Kidney capillary endothelial cell (primary cell): ENCODE measurements around the gene PARD6G.
A peak's percentile ranks its signal among the peaks of the same experiment; 100 is the strongest.

Source experiments
- DNase-seq: peaks from one replicate; pipeline ENCODE4 v3.0.0-alpha.2; 2018; ENCODE audit warnings: low spot score

PARD6G gene

DNA sequence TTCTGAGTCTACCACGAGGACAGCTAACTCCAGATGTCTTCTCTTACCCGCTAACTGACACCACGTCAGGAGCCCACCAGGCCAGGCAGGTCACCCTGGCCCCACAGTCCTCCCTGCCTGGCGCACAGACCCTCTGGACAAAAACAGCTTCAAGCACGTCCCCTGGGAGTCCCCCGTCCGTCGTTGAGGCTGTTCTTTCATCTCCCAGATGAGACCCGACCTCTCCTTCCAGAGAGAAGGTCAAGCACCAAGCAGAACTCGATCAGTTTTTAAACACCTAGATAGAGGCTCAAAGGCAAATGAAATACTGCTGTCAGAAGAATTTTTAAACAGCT lies 57.8 kb downstream of the PARD6G start:
- DNase-seq: no peak

DNA sequence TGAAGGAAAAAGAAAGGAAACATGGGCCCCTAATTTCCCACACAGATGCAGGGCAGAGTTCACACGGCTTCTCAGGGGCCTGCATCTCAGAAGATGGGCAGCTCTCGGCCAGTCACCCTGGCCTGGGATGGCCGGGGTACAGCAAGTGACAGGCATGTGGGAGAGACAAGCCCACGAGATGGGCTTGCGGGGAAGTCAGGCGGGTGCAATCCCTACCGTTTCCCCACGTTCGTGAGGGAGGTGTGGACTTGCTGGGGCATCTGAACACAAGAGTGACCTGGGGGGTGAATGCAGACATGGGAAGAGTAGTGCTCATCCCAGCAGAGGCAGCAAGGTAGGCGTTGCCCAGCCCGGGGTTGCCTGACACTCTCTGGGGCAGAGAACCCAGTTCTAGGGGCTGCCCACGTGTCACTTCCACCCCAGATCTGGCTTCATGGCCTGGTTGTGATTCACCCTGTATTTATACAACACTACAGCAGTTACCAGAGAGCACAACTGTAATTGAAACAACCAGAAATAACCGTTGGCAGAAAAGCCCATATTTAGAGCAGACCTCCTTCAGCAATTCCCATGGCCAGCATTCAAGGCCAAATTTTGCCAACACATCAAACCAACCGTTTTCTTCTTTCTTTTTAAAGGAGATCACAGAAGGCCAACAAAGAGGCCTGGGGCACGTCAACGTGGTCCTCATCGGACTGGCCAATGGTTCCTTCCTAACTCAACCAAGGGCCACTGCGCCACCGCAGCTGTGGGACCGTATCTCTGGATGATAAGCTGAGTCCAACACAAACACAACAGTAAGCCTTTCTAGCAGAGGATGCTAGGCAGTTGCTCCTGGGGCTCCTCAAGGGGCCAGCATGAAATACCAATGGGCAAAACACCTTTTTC lies 58.4 kb downstream of the PARD6G start:
- no peak for DNase-seq

DNA sequence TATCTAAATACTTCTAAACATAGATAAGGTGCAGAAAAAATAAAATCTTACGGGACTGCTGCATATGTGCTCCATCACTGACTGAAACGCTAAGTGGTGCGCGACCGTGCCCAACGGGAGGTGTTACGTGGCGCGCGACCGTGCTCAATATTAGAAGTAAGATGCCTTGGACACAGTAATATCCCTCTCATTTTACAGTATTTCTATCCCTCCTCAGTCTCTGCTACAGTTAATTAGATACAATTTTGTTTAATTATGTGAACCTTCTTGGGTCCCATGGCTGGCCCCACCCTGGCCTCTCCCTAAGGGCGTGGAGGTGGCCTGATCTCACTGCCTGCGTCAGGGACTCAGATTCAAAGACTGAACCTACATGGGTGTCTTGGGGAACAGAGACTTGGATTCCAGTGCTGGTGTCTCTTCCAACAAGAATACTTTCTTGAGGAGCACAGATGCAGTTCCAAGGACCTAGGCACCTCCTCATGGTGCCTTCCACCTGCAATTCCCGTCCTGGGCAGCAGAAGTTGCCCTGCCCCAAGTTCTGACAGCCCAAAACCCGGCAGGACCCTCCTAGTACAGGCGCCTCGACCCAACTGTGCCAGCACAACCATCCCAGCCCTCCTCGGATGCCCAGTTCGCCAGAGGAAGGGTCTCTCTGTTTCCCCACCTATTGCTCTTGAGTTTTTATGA lies 59.2 kb downstream of the PARD6G start:
- no peak for DNase-seq

DNA sequence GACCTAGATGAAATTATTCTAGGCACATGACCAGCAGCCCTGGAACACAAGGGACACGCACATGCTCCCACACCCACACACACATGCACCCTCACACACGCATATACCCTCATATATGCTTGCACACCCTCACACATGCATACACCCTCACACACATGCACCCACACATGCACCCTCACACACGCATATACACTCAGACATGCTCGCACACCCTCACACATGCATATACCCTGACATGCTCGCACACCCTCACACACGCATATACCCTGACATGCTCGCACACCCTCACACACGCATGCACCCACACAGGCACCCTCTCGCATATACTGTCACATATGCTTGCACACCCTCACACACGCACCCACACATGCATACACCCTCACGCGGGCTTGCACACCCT lies 61.8 kb downstream of the PARD6G start:
- no peak for DNase-seq

DNA sequence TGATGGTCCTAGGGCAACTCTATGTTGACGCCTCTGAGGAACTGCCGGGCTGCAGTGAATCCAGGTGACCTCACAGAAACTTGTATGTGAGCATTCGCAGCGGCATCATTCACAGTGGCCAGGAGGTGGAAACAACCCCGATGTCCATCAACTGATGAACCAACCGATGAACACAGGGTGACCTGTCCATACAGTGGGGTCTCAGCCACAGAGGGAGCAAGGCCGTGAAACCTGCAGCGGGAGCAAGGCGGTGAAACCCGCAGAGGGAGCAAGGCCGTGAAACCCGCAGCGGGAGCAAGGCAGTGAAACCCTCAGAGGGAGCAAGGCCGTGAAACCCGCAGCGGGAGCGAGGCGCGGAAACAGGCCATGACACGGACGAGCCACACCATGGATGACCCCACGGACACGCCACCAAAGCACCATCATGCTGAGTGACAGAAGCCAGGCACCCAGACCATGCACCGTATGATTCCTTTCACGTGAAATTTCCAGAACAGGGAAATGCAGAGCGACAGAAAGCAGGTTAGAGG lies 63.0 kb downstream of the PARD6G start:
- DNase-seq: no peak

DNA sequence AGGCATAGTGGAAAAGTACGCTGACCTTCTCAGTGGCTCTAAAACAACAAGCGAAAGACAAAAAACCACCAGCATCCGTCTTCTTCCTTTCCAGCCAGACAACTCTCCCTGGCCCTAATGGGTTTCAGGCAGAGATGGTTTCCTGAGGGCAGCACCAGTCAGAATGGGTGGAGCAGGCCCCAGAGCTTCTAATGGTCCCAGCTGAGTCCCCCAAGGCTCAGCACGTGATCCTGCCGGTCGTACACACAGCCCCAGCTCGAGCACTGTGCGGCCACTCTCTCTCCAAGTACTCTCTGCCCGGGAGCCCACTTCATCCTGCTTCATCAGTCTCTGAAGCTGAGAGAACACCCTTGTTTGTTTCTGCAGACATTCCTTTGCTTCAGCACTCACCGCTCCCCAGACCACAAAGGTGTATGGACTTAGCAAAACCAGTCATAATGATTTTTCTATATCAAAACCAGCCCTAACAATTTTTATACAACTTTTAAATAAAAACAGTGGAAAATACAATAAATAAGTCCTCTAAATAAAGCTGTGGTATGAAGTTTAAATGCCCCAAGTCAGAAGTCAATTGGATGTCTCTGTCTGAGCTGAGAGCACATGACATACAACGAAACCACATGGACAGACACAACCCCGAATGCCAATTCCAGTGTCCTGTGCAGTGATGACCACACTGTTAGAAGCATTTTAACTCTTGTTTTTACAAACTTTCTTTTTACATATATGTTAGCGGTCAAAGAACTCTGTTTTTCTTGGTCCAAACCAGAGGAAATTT lies 63.9 kb downstream of the PARD6G start:
- DNase-seq: no peak

DNA sequence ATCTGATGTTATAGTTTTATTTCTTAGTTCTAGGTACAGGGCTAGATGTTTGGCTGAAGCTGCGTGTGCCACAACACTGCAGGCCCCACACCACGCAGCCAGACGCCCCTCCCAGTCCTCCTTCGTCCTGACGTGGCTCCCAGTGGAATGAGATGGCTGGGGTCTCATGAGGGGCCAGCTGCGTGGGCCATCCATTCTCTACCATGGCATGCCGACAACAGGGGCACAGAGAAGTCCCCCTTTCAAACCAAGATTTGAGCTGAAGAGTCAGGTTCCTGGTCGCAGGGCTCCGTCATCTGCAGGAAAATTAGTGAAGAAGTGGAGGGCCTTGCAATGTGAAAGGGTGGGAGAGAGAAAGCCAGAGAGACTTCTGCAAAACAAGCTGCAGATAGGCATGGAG lies 64.5 kb downstream of the PARD6G start:
- no peak for DNase-seq

DNA sequence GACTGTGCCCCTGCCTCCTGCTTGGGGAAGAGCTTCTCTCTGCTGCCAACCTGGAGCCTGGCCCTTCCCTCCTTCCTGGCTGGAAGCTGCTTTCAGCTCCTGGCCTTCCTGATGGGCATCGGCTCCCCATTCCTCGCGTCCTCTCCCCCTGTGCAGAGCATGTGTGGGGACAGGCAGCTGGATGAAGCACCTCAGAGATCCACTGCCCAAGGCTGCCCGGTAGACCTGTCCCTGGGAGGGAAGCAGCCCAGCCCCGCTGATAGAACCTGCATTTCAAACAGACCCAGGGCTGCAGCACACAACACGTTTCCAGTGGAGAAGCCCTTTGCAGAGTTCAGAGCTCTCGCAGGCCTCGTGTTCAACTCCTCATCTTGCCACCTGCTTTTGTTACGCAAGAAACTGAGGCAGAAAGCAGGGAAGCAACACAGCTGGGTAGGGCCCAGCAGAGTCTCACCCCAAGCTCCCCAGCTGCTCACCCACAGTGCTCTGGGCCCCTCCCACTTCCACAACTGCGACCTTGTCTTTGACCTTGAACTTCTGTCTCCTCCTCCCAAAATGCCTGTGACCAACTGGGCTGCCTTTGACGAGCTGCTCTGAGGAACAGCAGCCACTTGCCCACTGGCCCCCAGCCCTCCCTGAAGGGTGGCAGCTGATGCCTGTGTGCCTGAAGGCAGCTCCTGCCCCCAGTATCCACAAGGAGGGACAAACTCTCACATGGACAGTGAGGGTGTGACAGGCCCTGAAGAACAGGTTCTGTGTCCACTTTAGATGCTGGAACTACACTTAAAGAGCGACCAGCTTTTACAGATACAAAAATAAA lies 65.5 kb downstream of the PARD6G start:
- DNase-seq: no peak

DNA sequence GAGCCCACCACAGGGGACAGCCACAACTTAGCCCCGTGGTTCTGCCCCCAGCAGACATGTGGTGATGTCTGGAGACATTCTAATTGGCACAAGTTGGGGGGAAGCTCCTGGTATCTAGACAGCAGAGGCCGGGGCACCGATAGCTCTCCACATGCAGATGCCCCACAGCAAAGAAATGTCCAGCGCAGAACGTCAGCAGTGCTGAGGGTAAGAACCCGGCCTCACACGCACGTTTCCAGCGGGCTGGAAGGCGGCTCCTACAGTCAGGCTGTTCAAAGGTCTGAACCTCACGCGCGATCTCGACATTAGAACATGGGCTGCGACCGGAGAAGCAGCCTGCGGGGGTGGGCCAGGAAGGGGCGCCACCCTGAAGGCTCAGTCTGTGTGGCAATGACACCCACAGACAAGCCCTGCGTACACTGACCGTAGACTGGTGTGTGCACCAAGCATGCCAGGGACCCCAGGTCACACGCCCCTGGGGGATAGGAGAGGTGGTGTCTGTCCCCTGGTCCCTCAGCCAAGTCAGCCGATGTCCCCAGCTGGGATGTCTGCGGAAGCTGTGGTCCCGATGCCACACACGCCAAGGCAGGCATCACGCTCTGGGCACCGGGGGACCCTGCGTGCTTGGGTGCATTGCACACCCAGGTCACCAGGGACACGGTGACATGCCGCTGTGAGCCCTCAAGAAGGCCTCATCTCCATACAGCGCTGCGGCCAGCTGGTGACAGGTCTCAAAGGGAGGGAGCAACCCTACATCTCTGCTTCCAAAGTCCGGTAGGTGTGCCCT lies 66.3 kb downstream of the PARD6G start:
- DNase-seq: no peak

DNA sequence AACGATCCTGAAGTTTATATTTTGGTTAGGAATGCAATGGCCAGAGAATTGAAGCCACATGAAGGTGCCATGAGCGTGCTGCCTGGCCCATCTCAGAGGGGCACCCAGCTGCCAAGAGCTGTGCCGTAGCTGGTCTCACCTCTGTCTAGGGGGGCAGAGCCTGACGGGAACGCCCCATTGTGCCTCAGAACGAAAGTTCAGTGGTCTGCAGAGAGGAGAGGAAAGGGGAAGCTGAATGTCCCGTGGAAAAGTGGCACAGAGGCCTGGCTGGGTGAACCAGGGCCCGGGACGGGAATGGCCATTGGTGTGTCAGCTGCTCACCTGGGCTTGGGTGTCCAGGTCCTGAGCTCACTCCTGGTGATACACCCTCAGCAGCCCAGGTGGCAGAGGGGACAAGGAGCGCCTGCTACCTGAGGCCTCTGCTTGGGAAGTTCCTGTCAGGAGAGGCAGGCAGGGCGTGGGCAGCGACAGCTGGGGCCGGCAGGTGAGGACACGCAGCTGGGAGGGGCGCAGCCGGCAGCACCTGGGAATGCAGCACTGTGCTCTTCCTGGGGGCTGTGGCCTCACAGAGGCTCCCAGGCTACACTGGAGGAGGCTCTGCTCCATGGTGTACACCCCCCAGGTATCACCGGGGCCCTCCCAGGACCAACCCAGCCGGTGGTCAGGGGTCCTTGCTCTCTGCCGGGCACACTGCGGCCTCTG lies 67.3 kb downstream of the PARD6G start:
- DNase-seq: no peak

DNA sequence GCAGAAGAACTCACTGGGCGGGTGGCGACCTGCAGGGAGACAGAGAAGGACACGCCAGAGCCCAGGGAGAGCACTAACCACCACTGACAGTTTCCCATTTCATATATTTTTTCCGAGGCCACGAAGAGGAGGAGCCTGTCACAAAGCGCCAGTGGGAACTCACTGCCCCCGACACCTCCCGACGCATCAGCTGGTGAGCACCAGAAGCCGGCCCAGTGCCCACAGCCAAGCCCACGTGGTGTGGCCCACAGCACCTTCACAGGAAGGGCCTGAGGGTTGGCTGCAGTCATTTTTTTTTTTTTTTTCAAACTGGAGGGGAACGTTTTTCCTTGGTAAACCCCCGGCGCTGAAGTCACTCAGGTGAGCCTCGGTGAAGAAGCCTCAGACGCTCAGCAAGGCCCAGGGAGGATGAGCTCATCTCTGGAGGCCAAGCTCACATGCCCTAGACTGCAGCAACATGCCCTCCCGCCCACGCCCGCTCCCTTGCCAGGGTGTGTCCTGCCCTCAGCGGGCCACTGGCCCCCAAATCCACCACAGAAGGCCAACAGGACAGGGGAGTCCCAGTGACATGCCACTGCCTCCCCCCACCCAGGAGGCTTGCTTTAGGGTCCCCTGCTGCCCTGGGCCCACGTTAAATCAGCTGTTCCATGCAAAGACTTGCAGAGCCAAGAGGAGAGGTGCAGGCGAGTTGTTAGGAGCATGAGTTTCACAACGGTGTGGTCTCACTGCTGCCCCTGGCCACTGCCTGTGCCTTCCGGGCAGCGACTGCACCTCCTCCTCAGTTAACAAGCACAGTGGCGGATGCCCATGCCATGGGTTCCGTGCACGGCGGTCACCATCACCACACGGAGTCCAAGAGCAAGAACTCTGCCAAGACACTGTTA lies 68.1 kb downstream of the PARD6G start:
- DNase-seq: no peak

DNA sequence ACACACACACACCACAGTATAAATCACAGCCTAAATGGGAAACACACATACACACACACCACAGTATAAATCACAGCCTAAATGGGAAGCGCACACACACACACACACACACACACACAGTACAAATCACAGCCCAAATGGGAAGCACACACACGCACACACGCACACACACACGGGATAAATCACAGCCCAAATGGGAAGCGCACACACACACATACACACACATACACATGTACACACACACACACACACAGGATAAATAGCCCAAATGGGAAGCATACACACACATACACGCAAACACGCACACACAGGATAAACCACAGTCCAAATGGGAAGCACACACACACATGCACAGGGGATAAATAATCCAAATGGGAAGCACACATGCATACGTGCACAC lies 70.2 kb downstream of the PARD6G start:
- no peak for DNase-seq

DNA sequence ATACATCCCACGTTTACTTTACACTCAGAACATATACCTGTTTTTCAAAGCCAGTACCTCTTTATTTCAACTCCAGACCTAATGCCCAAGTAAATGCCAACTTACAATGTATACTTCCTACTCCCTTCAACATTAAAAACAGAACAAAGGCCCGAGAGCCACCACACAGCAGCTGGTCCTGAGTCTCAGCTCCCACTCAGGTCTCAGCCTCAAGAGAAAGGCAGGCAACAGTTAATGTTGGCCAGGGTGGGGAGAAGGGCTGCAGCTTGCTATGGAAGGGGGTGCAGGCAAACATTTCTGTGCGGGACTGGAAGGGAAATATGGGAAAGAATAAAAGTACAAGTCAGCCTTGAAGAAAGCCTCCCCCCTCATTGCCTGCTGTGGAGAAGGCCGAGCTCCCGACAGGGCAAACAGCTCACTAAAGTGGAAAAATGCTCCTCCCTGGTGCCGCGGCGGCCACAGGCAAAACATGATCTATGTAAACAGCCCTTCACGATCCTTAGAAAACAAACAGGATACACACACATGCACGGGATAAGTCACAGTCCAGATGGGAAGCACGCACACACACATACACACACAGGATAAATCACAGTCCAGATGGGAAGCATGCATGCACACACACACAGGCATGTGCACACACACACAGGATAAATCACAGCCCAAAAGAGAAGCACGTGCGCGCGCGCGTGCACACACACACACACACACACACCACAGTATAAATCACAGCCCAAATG lies 70.8 kb downstream of the PARD6G start:
- DNase-seq: no peak

DNA sequence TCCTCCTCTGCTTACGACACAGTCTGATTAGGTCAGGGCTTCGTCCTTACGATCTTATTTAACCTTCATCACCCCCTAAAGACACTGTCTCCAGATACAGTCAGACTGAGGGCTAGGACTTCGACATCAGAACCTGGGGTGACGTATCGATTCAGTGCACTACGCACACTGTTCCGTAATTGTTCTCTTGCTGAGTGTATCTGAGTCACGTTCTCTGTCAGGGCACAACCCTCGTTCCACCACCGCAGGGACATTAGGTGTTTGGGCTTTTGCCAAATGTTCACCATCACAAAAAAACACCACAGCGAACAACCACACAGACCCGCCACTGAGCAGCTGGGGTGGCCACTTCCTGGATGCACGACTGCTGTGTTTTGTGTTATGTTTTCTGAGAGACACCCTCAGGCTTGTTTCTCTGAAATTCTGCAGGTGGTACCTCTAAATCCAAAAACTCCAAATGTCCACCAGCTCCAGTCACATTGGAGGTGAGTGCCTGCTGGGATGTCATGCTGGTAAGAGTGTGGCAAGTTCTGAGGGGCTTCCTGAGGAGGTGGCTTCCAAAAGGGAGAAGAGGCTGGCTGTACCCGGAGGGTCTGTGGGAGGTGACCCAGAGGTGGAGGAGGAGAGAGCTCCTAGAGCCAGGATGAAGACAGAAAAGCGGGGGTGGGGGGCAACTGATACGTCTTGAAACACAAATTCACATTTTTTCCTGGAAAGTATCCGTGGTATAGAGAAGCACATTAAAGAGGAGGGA lies 71.7 kb downstream of the PARD6G start:
- no peak for DNase-seq

DNA sequence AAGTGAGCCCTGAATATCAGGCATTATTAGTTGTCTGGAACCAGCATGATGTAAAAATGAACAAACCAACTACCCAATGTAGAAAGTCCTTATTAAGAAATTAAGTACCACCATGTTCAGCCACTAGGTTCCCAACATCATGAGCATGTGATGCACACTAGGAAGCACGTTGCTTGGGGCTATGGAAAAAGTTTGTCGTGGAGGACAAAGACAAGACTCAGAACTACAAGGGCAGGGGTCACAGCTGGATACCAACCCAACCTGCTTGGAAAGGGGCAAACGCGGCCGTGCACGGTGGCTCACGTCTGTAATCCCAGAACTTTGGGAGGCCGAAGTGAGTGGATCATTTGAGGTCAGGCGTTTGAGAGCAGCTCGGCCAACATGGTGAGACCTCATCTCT lies 74.3 kb downstream of the PARD6G start:
- no peak for DNase-seq

DNA sequence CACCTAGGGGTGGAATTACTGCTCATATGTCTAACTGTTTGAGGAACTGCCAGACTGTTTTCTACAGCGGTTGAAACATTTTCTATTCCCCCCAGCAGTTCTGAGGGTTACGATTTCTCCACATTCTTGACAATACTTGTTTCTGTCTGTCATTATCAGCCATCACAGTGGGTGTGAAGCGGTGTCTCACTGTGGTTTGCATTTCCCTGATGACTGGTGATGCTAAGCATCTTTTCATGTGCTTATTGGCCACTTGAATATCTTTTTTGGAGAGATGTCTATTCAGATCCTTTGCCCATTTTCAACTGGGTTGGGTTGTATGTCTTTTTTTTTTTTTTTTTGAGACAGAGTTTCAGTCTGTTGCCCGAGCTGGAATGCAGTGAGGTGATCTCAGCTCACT lies 75.3 kb downstream of the PARD6G start:
- DNase-seq: no peak

DNA sequence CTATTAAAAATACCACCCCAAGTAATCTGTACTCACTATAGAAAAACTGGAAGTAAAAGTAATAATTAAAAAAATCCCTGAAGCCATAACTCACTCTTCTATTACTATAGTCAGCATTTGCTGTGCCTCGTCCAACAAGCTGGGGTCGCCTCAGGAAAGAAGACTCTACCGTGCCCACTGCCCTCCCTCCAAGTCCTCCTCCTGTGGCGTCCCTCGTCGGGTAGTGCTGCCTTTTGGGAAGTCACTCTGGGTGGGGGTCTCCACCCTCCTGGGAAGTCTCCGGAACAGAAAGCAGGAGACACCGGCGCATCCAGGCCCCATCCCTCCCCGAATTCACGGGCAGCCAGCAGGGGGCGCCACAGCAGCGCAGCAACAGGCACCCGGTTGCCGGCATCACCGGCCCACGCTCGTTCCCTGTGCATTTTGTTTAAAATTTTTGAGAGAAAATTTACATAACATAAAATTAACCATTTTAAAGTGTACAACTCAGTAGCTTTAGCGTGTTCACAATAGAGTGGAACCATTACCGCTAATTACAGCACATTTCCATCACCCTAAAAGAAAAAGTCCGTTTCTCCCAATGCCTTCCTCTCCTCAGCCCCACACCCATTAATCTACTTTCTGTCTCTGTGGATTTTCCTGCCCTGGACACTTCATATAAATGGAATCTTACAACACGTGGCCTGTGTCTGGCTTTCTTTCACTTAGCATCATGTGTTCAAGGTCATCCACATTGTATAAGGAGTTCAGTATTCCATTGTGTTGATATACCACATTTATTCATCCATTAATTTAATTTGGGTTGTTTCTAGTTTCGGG lies 76.1 kb downstream of the PARD6G start:
- peak; percentile 36 for DNase-seq
